ENCODE data around the gene LXN. TPM values are rescaled to one million over a fixed set of nuclear protein-coding genes. Genes with fewer than 3 reads are reported as not detected.

Gene LXN
- polyA plus RNA-seq, 1 donor (not counting 4 experiments of a cell fraction or from before 2014, with no cell fraction given), result 8.4 TPM

DNA sequence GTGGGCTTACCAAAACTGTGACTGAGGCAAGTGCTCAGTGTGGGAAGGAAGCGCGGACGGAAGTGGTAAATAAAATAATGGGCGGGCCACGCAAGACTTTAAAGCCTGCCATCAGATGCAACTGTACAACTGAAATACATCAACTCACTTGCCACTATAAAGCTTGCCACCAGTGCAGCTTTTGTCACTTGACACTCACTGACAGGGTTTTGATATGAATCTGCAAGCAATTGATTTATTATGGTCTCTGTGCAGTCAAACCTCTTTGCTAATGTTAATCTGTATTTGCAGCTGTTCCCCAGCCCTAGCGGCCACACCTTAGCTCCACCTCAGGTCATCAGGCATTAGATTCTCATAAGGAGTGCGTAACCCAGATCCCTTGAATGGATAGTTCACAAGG lies 30.4 kb downstream of the LXN start:
- DNase-seq (ENCODE audit: low read depth, low spot score) (no peak), FAIRE-seq (no peak)
- no peak overlapping the region for H3K9ac ChIP-seq (ENCODE audit: control insufficient read depth, extremely low read depth, insufficient read depth, low read length)
- H3K36me3 ChIP-seq (ENCODE audit: control insufficient read depth in 2 of 2, extremely low read depth in 1 of 2, insufficient read depth in 2 of 2, low read length in 2 of 2), result peaks cover 3 to 9% of the 10 kb centered on the region in 2 experiments
- H3K27me3 ChIP-seq (ENCODE audit: control insufficient read depth, extremely low read depth, insufficient read depth, low read length), result no peaks in the 10 kb centered on the region
- dilution Hi-C loops (cut with MboI; ENCODE audit: extremely low pct_ligation_motif_present, low sequenced_read_pairs), result no loop called here
- H2AFZ ChIP-seq (ENCODE audit: control insufficient read depth, low read length), result no peak overlapping the region
- TF ChIP-seq EZH2 (IDR thresholded peaks at IDR 0.05; ENCODE audit: low read length), result no peak
- TF ChIP-seq, protein P1, sequence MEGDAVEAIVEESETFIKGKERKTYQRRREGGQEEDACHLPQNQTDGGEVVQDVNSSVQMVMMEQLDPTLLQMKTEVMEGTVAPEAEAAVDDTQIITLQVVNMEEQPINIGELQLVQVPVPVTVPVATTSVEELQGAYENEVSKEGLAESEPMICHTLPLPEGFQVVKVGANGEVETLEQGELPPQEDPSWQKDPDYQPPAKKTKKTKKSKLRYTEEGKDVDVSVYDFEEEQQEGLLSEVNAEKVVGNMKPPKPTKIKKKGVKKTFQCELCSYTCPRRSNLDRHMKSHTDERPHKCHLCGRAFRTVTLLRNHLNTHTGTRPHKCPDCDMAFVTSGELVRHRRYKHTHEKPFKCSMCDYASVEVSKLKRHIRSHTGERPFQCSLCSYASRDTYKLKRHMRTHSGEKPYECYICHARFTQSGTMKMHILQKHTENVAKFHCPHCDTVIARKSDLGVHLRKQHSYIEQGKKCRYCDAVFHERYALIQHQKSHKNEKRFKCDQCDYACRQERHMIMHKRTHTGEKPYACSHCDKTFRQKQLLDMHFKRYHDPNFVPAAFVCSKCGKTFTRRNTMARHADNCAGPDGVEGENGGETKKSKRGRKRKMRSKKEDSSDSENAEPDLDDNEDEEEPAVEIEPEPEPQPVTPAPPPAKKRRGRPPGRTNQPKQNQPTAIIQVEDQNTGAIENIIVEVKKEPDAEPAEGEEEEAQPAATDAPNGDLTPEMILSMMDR (optimal IDR thresholded peaks at IDR 0.05 in 1 of 3, IDR thresholded peaks at IDR 0.05 in 1 of 3, conservative IDR thresholded peaks at IDR 0.05 in 1 of 3; ENCODE audit: extremely low read depth in 1 of 3, insufficient read depth in 2 of 3, low read length in 3 of 3), result no peak
- H4K20me1 ChIP-seq (ENCODE audit: control insufficient read depth, extremely low read depth, insufficient read depth, low read length), result no peaks in the 10 kb centered on the region
- no peaks in the 10 kb centered on the region for H3K9me1 ChIP-seq (ENCODE audit: control insufficient read depth, extremely low read depth, insufficient read depth, low read length)
- H3K4me3 ChIP-seq (ENCODE audit: control insufficient read depth in 2 of 3, extremely low read depth in 1 of 3, insufficient read depth in 2 of 3, low read depth in 1 of 3, low read length in 3 of 3), result no peak overlapping the region
- no peaks in the 10 kb centered on the region for H3K9me3 ChIP-seq (ENCODE audit: control insufficient read depth, low read depth, low read length)
- H3K4me2 ChIP-seq (ENCODE audit: control insufficient read depth, extremely low read depth, insufficient read depth, low read depth, low read length), result no peak overlapping the region
- H3K27ac ChIP-seq (ENCODE audit: control insufficient read depth, insufficient read depth, low read length), result no peak overlapping the region
- peaks cover 6% of the 10 kb centered on the region for H3K4me1 ChIP-seq (ENCODE audit: control insufficient read depth, extremely low read depth, insufficient read depth, low read length)
- peaks cover 25% of the 10 kb centered on the region for H3K79me2 ChIP-seq (ENCODE audit: control insufficient read depth, insufficient read depth, low read length)

DNA sequence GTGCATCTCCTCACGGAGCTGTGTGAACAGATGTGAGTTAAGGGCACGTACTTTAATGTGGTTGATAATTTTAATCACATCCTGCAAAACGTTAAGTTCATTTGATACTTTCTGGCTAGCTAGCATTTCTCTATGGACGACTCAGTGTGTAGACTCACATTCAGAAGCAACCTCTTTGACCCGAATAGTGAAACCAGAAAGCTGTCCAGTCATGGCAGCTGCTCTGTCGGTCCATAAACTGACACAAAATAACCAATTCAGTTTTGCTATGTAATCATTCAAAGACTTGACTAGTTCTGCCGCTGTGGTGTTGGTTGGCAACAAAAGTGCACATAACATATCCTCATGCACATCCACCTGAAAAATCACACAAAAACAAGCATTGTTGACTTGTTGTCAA lies 31.8 kb downstream of the LXN start:
- H3K9me1 ChIP-seq (ENCODE audit: control insufficient read depth, extremely low read depth, insufficient read depth, low read length), result no peaks in the 10 kb centered on the region
- peaks cover 3% of the 10 kb centered on the region for H3K4me1 ChIP-seq (ENCODE audit: control insufficient read depth, extremely low read depth, insufficient read depth, low read length)
- H3K36me3 ChIP-seq (ENCODE audit: control insufficient read depth in 2 of 2, extremely low read depth in 1 of 2, insufficient read depth in 2 of 2, low read length in 2 of 2), result no peaks in the 10 kb centered on the region
- DNase-seq (ENCODE audit: low read depth, low spot score) (no peak), FAIRE-seq (no peak)
- no peak overlapping the region for H3K27ac ChIP-seq (ENCODE audit: control insufficient read depth, insufficient read depth, low read length)
- H3K79me2 ChIP-seq (ENCODE audit: control insufficient read depth, insufficient read depth, low read length), result peaks cover 13% of the 10 kb centered on the region
- H3K4me2 ChIP-seq (ENCODE audit: control insufficient read depth, extremely low read depth, insufficient read depth, low read depth, low read length), result no peak overlapping the region
- H3K9ac ChIP-seq (ENCODE audit: control insufficient read depth, extremely low read depth, insufficient read depth, low read length), result no peak overlapping the region
- no peaks in the 10 kb centered on the region for H3K9me3 ChIP-seq (ENCODE audit: control insufficient read depth, low read depth, low read length)
- TF ChIP-seq, protein P1 (optimal IDR thresholded peaks at IDR 0.05 in 1 of 3, IDR thresholded peaks at IDR 0.05 in 1 of 3, conservative IDR thresholded peaks at IDR 0.05 in 1 of 3; ENCODE audit: extremely low read depth in 1 of 3, insufficient read depth in 2 of 3, low read length in 3 of 3), result no peak
- TF ChIP-seq EZH2 (IDR thresholded peaks at IDR 0.05; ENCODE audit: low read length), result no peak
- no peak overlapping the region for H2AFZ ChIP-seq (ENCODE audit: control insufficient read depth, low read length)
- H4K20me1 ChIP-seq (ENCODE audit: control insufficient read depth, extremely low read depth, insufficient read depth, low read length), result no peaks in the 10 kb centered on the region
- dilution Hi-C loops (cut with MboI; ENCODE audit: extremely low pct_ligation_motif_present, low sequenced_read_pairs), result no loop called here
- no peak overlapping the region for H3K4me3 ChIP-seq (ENCODE audit: control insufficient read depth in 2 of 3, extremely low read depth in 1 of 3, insufficient read depth in 2 of 3, low read depth in 1 of 3, low read length in 3 of 3)
- H3K27me3 ChIP-seq (ENCODE audit: control insufficient read depth, extremely low read depth, insufficient read depth, low read length), result no peaks in the 10 kb centered on the region
